Activated CD4-positive, alpha-beta memory T cell treated with anti-CD3 and anti-CD28 coated beads for 36 hours (primary cell): ENCODE data around the gene BRD3. TPM values are rescaled to one million over a fixed set of nuclear protein-coding genes. Genes with fewer than 3 reads are reported as not detected.

Experiments used
- CTCF ChIA-PET: fragments of 350-600 bp; sonication (Branson Sonifier 250); formaldehyde crosslinking; loops from one replicate; lab custom pipeline; 2021; ENCODE audit warnings: antibody characterized with exemption, inconsistent platforms; lab: Charles Lee
- POLR2A ChIA-PET: fragments of 350-600 bp; sonication (Branson Sonifier 250); formaldehyde crosslinking; loops from one replicate; lab custom pipeline; 2021; ENCODE audit warnings: antibody characterized with exemption; lab: Charles Lee
- DNase-seq: peaks from one replicate; pipeline ENCODE4 v3.0.0-alpha.2; 2020
- H3K27ac Mint-ChIP-seq: one replicate; pipeline ENCODE4 v1.8.0; 2021; ENCODE audit warnings: mixed read lengths
- H3K27me3 Mint-ChIP-seq: one replicate; pipeline ENCODE4 v1.8.0; 2021; ENCODE audit warnings: mixed read lengths
- H3K36me3 Mint-ChIP-seq: one replicate; pipeline ENCODE4 v1.8.0; 2021; ENCODE audit warnings: mixed read lengths
- H3K4me1 Mint-ChIP-seq: one replicate; pipeline ENCODE4 v1.8.0; 2021; ENCODE audit warnings: low read depth, mixed read lengths
- H3K4me3 Mint-ChIP-seq: one replicate; pipeline ENCODE4 v1.8.0; 2021; ENCODE audit warnings: mild to moderate bottlenecking, mixed read lengths
- H3K9me3 Mint-ChIP-seq: one replicate; pipeline ENCODE4 v1.8.0; 2021; ENCODE audit warnings: mixed read lengths
- intact Hi-C: fragments of 100-400 bp; cut with micrococcal nuclease; formaldehyde crosslinking; loops from one replicate; pipeline ENCODE4 v1.15.1; 2023
- total RNA-seq, 2 experiments: library from RNA; stranded (reverse); gene quantifications; one replicate each; pipeline ENCODE4 v1.2.3, GENCODE V29; 2021

BRD3 gene
- total RNA-seq, 2 experiments from 2014 or later = 29.2 to 30.0 TPM

GRCh38 chr9:134050726-134051125 lies 17.1 kb downstream of the BRD3 start:
- CTCF ChIA-PET = no interaction called here

GRCh38 chr9:134049772-134050588 lies 17.8 kb downstream of the BRD3 start:
- DNase-seq = no peak
- H3K27me3 Mint-ChIP-seq = no peaks in the 10 kb centered on the region
- H3K4me3 Mint-ChIP-seq = no peak overlapping the region
- no peaks in the 10 kb centered on the region for H3K4me1 Mint-ChIP-seq
- CTCF ChIA-PET = no interaction called here
- POLR2A ChIA-PET = interaction anchor here (1.3 kb wide), 1 partner anchor 16 kb away, joined by 3 read pairs; no protein-coding TSS in a partner anchor
- H3K27ac Mint-ChIP-seq = no peak overlapping the region
- no peaks in the 10 kb centered on the region for H3K9me3 Mint-ChIP-seq
- intact Hi-C loops = no loop called here
- peaks cover 10% of the 10 kb centered on the region for H3K36me3 Mint-ChIP-seq

More at GRCh38 chr9:134050726-134051125, 17.1 kb downstream of the BRD3 start:
- DNase-seq = no peak
- Mint-ChIP-seq H3K36me3 (peaks cover 10% of the 10 kb centered on the region), H3K4me3 (no peak overlapping the region), H3K27ac (no peak overlapping the region), H3K4me1 (no peaks in the 10 kb centered on the region), H3K27me3 (no peaks in the 10 kb centered on the region), H3K9me3 (no peaks in the 10 kb centered on the region)
- intact Hi-C loops = no loop called here
- POLR2A ChIA-PET = interaction anchor here (1.0 to 1.3 kb wide), 2 partner anchors 10 to 15 kb away, joined by 3 read pairs; no protein-coding TSS in a partner anchor

GRCh38 chr9:134049236-134049635 lies 18.6 kb downstream of the BRD3 start:
- CTCF ChIA-PET = no interaction called here
- H3K4me3 Mint-ChIP-seq = no peak overlapping the region
- POLR2A ChIA-PET = no interaction called here
- no peaks in the 10 kb centered on the region for H3K27me3 Mint-ChIP-seq
- no peak for DNase-seq
- H3K4me1 Mint-ChIP-seq = no peaks in the 10 kb centered on the region
- H3K9me3 Mint-ChIP-seq = no peaks in the 10 kb centered on the region
- intact Hi-C loops = no loop called here
- no peak overlapping the region for H3K27ac Mint-ChIP-seq
- H3K36me3 Mint-ChIP-seq = peaks cover 10% of the 10 kb centered on the region

- intact Hi-C loops = no loop called here
- no peaks in the 10 kb centered on the region for H3K27me3 Mint-ChIP-seq
- no peaks in the 10 kb centered on the region for H3K4me1 Mint-ChIP-seq
- ChIA-PET CTCF (no interaction called here), POLR2A (no interaction called here)
- H3K9me3 Mint-ChIP-seq = no peaks in the 10 kb centered on the region
- peaks cover 15% of the 10 kb centered on the region for H3K36me3 Mint-ChIP-seq
- no peak for DNase-seq
- no peak overlapping the region for H3K4me3 Mint-ChIP-seq
- H3K27ac Mint-ChIP-seq = no peak overlapping the region
These were observed 19.3 kb downstream of the BRD3 start for GRCh38 chr9:134048582-134048968.

- H3K27ac Mint-ChIP-seq = no peak overlapping the region
- H3K36me3 Mint-ChIP-seq = peaks cover 15% of the 10 kb centered on the region
- POLR2A ChIA-PET = no interaction called here
- no peaks in the 10 kb centered on the region for H3K4me1 Mint-ChIP-seq
- H3K9me3 Mint-ChIP-seq = no peaks in the 10 kb centered on the region
- H3K4me3 Mint-ChIP-seq = no peak overlapping the region
- no peak for DNase-seq
- intact Hi-C loops = no loop called here
- H3K27me3 Mint-ChIP-seq = no peaks in the 10 kb centered on the region
- CTCF ChIA-PET = no interaction called here
These were observed 19.8 kb downstream of the BRD3 start for GRCh38 chr9:134047868-134048581.

- peaks cover 15% of the 10 kb centered on the region for H3K36me3 Mint-ChIP-seq
These were observed 20.7 kb downstream of the BRD3 start for GRCh38 chr9:134046894-134047681.

GRCh38 chr9:134045841-134046544 lies 21.8 kb downstream of the BRD3 start:
- H3K9me3 Mint-ChIP-seq = no peaks in the 10 kb centered on the region
- CTCF ChIA-PET = no interaction called here
- intact Hi-C loops = no loop called here
- no peaks in the 10 kb centered on the region for H3K27me3 Mint-ChIP-seq
- peaks cover 14% of the 10 kb centered on the region for H3K36me3 Mint-ChIP-seq
- no peak overlapping the region for H3K27ac Mint-ChIP-seq
- H3K4me3 Mint-ChIP-seq = no peak overlapping the region
- POLR2A ChIA-PET = no interaction called here
- DNase-seq = no peak
- no peaks in the 10 kb centered on the region for H3K4me1 Mint-ChIP-seq

More at GRCh38 chr9:134046894-134047681, 20.7 kb downstream of the BRD3 start:
- CTCF ChIA-PET = interaction anchor here (0.6 kb wide), 1 partner anchor 249 kb away, joined by 3 read pairs; no protein-coding TSS in a partner anchor
- no peak overlapping the region for H3K4me3 Mint-ChIP-seq
- no peaks in the 10 kb centered on the region for H3K27me3 Mint-ChIP-seq
- POLR2A ChIA-PET = no interaction called here
- no peak for DNase-seq
- H3K9me3 Mint-ChIP-seq = no peaks in the 10 kb centered on the region
- no peaks in the 10 kb centered on the region for H3K4me1 Mint-ChIP-seq
- intact Hi-C loops = no loop called here
- no peak overlapping the region for H3K27ac Mint-ChIP-seq

GRCh38 chr9:134044944-134045343 lies 22.9 kb downstream of the BRD3 start:
- Mint-ChIP-seq H3K4me3 (no peak overlapping the region), H3K27me3 (no peaks in the 10 kb centered on the region), H3K4me1 (no peaks in the 10 kb centered on the region), H3K36me3 (peaks cover 24% of the 10 kb centered on the region), H3K9me3 (no peaks in the 10 kb centered on the region), H3K27ac (no peak overlapping the region)
- CTCF ChIA-PET = no interaction called here
- DNase-seq = no peak
- POLR2A ChIA-PET = no interaction called here
- intact Hi-C loops = no loop called here

- POLR2A ChIA-PET = no interaction called here
- peaks cover 8% of the 10 kb centered on the region for H3K9me3 Mint-ChIP-seq
- peaks cover 35% of the 10 kb centered on the region for H3K36me3 Mint-ChIP-seq
- CTCF ChIA-PET = no interaction called here
- intact Hi-C loops = no loop called here
- H3K4me1 Mint-ChIP-seq = no peaks in the 10 kb centered on the region
- H3K4me3 Mint-ChIP-seq = no peak overlapping the region
- H3K27me3 Mint-ChIP-seq = no peaks in the 10 kb centered on the region
- no peak for DNase-seq
- H3K27ac Mint-ChIP-seq = no peak overlapping the region
These were observed 24.3 kb downstream of the BRD3 start for GRCh38 chr9:134043531-134043988.

GRCh38 chr9:134041649-134041962 lies 26.2 kb downstream of the BRD3 start:
- H3K27ac Mint-ChIP-seq = no peak overlapping the region
- intact Hi-C loops = no loop called here
- peaks cover 43% of the 10 kb centered on the region for H3K36me3 Mint-ChIP-seq
- DNase-seq = no peak
- no peak overlapping the region for H3K4me3 Mint-ChIP-seq
- CTCF ChIA-PET = no interaction called here
- POLR2A ChIA-PET = no interaction called here
- H3K4me1 Mint-ChIP-seq = no peaks in the 10 kb centered on the region
- H3K9me3 Mint-ChIP-seq = peaks cover 11% of the 10 kb centered on the region
- no peaks in the 10 kb centered on the region for H3K27me3 Mint-ChIP-seq

GRCh38 chr9:134040781-134041648 lies 26.8 kb downstream of the BRD3 start:
- POLR2A ChIA-PET = interaction anchor here (0.9 kb wide), 1 partner anchor 10 kb away, joined by 3 read pairs; no protein-coding TSS in a partner anchor
- no peak overlapping the region for H3K4me3 Mint-ChIP-seq

More at GRCh38 chr9:134040781-134041648, 26.8 kb downstream of the BRD3 start:
- DNase-seq = no peak
- H3K9me3 Mint-ChIP-seq = peaks cover 11% of the 10 kb centered on the region
- no peaks in the 10 kb centered on the region for H3K27me3 Mint-ChIP-seq
- no peaks in the 10 kb centered on the region for H3K4me1 Mint-ChIP-seq
- H3K27ac Mint-ChIP-seq = no peak overlapping the region
- H3K36me3 Mint-ChIP-seq = peaks cover 44% of the 10 kb centered on the region
- intact Hi-C loops = no loop called here
- CTCF ChIA-PET = no interaction called here
